Osteocyte (in vitro differentiated cells): ENCODE results near the gene MCTP1. TPM values are rescaled to one million over a fixed set of nuclear protein-coding genes. Genes with fewer than 3 reads are reported as not detected.

ENCODE experiments used
- DNase-seq: peaks from one replicate; pipeline ENCODE4 v3.0.0; 2021; ENCODE audit warnings: mixed read lengths; ENCODE audit not compliant: unreplicated experiment; ENCODE audit errors: extremely low spot score
- H3K27ac Mint-ChIP-seq: one replicate; pipeline ENCODE4 v1.8.0; 2021; ENCODE audit warnings: mild to moderate bottlenecking, mixed read lengths; ENCODE audit not compliant: unreplicated experiment
- H3K27me3 Mint-ChIP-seq: one replicate; pipeline ENCODE4 v1.8.0; 2021; ENCODE audit warnings: mixed read lengths; ENCODE audit not compliant: unreplicated experiment
- H3K36me3 Mint-ChIP-seq: one replicate; pipeline ENCODE4 v1.8.0; 2021; ENCODE audit warnings: mixed read lengths; ENCODE audit not compliant: unreplicated experiment
- H3K4me1 Mint-ChIP-seq: one replicate; pipeline ENCODE4 v1.8.0; 2021; ENCODE audit warnings: mixed read lengths; ENCODE audit not compliant: unreplicated experiment
- H3K4me3 Mint-ChIP-seq: one replicate; pipeline ENCODE4 v1.8.0; 2021; ENCODE audit warnings: mild to moderate bottlenecking, moderate library complexity, mixed read lengths; ENCODE audit not compliant: unreplicated experiment
- H3K9me3 Mint-ChIP-seq: one replicate; pipeline ENCODE4 v1.8.0; 2021; ENCODE audit warnings: mixed read lengths; ENCODE audit not compliant: unreplicated experiment
- CTCF ChIP-seq: fragments of 200-600 bp; sonication (generic); IDR thresholded peaks from 2 replicates; pipeline ENCODE4 v1.5.0; 2021; ENCODE audit warnings: antibody characterized with exemption, mild to moderate bottlenecking, moderate library complexity
- total RNA-seq: library from RNA; stranded (reverse); gene quantifications from 2 replicates; pipeline ENCODE4 v1.2.1, GENCODE V29; 2021

MCTP1 gene
- total RNA-seq, 1 donor from 2014 or later = 0.67 TPM

- no peak for DNase-seq
- peak; percentile 57 for TF ChIP-seq CTCF
- no peaks in the 10 kb centered on the region for H3K9me3 Mint-ChIP-seq
- peak overlapping the region; percentile 69 for H3K4me3 Mint-ChIP-seq
- peaks cover 11% of the 10 kb centered on the region for H3K4me1 Mint-ChIP-seq
- no peaks in the 10 kb centered on the region for H3K36me3 Mint-ChIP-seq
- no peak overlapping the region for H3K27ac Mint-ChIP-seq
- H3K27me3 Mint-ChIP-seq = peaks cover 69% of the 10 kb centered on the region
These were observed 928 bp downstream of the MCTP1 start for GRCh38 chr5:95283761-95284571.

- DNase-seq = no peak
- H3K4me3 Mint-ChIP-seq = peak overlapping the region; percentile 38
- no peak for TF ChIP-seq CTCF
- H3K9me3 Mint-ChIP-seq = no peaks in the 10 kb centered on the region
- H3K27ac Mint-ChIP-seq = no peak overlapping the region
- H3K36me3 Mint-ChIP-seq = no peaks in the 10 kb centered on the region
- H3K4me1 Mint-ChIP-seq = peaks cover 11% of the 10 kb centered on the region
- H3K27me3 Mint-ChIP-seq = peaks cover 69% of the 10 kb centered on the region
These were observed 1.8 kb downstream of the MCTP1 start for GRCh38 chr5:95283022-95283615.

GRCh38 chr5:95281226-95281625 lies 3.7 kb downstream of the MCTP1 start:
- Mint-ChIP-seq H3K27ac (no peak overlapping the region), H3K9me3 (no peaks in the 10 kb centered on the region), H3K4me1 (peaks cover 11% of the 10 kb centered on the region), H3K27me3 (peaks cover 60% of the 10 kb centered on the region), H3K4me3 (no peak overlapping the region), H3K36me3 (no peaks in the 10 kb centered on the region)
- no peak for TF ChIP-seq CTCF
- DNase-seq = no peak

- H3K36me3 Mint-ChIP-seq = no peaks in the 10 kb centered on the region
- H3K4me1 Mint-ChIP-seq = peaks cover 10% of the 10 kb centered on the region
- DNase-seq = no peak
- H3K27ac Mint-ChIP-seq = no peak overlapping the region
- no peaks in the 10 kb centered on the region for H3K9me3 Mint-ChIP-seq
- no peak for TF ChIP-seq CTCF
- no peak overlapping the region for H3K4me3 Mint-ChIP-seq
- H3K27me3 Mint-ChIP-seq = peaks cover 58% of the 10 kb centered on the region
These were observed 4.3 kb downstream of the MCTP1 start for GRCh38 chr5:95280401-95281095.

- Mint-ChIP-seq H3K27ac (no peak overlapping the region), H3K9me3 (no peaks in the 10 kb centered on the region), H3K27me3 (peaks cover 53% of the 10 kb centered on the region), H3K4me1 (no peaks in the 10 kb centered on the region), H3K4me3 (no peak overlapping the region), H3K36me3 (no peaks in the 10 kb centered on the region)
- no peak for DNase-seq
- no peak for TF ChIP-seq CTCF
These were observed 10.9 kb downstream of the MCTP1 start for GRCh38 chr5:95274011-95274410.
